Measurements from ENCODE around the gene STARD3.
"Not testable (repeated sequence)": the region's sequence is repeated elsewhere in the genome, so short reads cannot be mapped to it uniquely, and the experiment has no call there.

Gene STARD3

DNA sequence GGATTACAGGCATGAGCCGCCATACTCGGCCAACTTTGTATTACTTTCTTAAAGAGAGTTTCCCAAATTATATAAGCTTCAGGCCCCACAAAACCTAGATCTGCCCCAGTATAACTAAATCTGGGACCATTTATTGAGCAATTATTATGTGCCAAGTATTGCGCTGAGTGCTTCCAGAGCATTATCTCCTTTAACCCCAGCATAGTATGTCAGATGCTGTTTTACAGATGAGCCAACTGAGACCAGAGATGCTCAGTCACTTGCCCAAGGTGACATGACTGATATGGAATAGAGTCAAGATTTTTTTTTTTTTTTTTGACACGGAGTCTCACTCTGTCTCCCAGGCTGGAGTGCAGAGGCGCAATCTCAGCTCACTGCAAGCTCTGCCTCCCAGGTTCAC is 61.0 kb downstream of the STARD3 start:
- DNase-seq = no peak

GRCh38 chr17:39699157-39699817 is 62.3 kb downstream of the STARD3 start:
- DNase-seq = not testable (repeated sequence)

DNA sequence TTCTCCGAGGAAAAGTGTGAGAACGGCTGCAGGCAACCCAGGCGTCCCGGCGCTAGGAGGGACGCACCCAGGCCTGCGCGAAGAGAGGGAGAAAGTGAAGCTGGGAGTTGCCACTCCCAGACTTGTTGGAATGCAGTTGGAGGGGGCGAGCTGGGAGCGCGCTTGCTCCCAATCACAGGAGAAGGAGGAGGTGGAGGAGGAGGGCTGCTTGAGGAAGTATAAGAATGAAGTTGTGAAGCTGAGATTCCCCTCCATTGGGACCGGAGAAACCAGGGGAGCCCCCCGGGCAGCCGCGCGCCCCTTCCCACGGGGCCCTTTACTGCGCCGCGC is 62.8 kb downstream of the STARD3 start, which contains the start of gene ERBB2:
TSS of gene ERBB2 (plus strand) at position 247 of the 330 bp plus-strand sequence. CDS start 175 bp downstream, outside the sequence.
- DNase-seq = no peak

DNA sequence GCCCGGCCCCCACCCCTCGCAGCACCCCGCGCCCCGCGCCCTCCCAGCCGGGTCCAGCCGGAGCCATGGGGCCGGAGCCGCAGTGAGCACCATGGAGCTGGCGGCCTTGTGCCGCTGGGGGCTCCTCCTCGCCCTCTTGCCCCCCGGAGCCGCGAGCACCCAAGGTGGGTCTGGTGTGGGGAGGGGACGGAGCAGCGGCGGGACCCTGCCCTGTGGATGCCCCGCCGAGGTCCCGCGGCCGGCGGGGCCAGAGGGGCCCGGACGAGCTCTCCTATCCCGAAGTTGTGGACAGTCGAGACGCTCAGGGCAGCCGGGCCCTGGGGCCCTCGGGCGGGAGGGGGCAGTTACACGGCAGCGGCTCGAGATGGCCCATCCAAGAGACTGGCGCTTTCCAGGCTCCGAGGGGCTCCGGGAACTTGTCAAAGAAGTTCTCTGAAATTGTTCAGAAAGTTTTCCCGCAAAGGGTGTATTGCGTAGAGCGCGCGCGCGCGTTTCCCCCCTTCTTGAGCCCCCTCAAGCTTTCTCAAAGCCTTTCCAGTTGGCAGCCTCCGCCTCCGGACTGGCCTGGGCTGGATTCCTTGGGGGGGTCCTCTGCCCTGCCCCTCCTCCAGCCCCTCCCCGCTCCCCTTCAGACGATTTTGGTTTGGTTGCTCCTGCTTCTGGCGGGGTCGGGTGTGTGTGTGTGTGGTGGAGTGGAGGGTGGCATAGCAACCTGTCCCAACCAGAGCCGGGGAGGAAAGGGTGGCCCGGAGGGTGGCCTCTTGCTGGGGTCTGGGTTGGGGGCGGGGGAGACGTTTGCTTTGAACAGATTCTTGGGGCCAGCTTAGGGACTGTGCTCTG is 63.4 kb downstream of the STARD3 start:
- DNase-seq = no peak

DNA sequence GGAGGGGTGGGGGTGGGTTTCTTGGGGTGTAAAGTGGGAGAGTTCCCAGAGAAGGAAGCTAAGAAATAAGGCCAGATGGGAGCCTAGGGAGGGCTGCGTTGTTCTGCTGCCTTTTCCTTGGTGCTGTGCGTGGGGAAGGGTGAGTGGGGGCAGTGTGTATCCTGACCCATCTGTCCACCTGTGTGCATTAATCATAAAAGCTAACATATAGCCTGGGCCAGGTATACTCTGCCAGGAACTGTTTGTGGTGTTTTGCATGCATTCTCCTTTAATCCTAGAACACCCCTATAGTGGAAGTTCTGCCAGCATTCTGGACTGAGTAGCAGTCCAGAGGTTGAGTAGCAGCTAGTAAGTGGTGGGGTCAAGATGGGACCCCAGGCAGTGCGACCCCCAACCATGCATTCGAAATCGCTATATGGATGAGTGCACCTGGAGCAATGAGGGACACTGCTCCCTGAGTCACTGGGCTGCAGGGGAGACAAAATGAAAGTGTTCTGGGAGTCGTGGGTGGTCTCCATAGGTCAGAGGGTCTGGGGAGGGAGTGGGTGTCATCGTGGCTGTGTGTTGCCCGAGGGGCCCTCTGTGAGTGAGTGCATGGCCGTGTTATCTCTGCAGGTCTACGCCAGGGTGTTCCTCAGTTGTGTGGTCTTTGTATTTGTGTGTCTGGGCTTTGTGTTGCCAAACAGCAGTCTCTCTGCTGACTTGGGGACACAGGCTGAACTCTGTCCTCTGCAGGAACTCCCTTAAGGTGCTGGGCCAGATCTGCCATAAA is 64.3 kb downstream of the STARD3 start:
- no peak for DNase-seq

DNA sequence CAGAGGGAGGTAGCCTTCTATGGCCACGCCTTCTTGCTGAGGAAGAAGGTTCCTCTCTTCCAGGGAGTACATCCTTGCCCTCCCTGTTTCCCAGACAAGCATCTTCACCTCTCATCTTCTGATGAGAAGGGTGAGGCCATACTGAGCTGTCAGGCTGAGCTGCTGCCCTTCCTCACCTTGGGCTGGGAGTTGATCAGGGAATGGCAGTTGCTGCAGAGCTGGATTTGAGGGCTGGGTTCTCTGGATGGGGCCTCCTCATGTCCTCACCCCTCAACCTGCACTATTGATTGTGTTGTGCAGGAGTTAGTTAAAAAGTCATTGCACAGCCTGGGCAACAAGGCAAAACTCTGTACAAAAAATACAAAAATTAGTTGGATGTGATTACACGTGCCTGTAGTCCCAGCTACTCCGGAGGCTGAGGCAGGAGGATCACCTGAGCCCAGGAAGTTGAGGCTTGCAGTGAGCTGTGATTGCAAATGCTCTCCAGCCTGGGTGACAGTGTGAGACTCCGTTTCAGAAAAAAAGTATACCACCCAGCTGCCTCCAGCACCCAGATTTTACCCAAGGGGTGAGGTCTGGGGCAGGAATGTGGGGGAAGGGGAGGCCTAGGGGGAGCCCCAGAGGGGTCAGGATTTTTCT is 65.0 kb downstream of the STARD3 start:
- DNase-seq = no peak

DNA sequence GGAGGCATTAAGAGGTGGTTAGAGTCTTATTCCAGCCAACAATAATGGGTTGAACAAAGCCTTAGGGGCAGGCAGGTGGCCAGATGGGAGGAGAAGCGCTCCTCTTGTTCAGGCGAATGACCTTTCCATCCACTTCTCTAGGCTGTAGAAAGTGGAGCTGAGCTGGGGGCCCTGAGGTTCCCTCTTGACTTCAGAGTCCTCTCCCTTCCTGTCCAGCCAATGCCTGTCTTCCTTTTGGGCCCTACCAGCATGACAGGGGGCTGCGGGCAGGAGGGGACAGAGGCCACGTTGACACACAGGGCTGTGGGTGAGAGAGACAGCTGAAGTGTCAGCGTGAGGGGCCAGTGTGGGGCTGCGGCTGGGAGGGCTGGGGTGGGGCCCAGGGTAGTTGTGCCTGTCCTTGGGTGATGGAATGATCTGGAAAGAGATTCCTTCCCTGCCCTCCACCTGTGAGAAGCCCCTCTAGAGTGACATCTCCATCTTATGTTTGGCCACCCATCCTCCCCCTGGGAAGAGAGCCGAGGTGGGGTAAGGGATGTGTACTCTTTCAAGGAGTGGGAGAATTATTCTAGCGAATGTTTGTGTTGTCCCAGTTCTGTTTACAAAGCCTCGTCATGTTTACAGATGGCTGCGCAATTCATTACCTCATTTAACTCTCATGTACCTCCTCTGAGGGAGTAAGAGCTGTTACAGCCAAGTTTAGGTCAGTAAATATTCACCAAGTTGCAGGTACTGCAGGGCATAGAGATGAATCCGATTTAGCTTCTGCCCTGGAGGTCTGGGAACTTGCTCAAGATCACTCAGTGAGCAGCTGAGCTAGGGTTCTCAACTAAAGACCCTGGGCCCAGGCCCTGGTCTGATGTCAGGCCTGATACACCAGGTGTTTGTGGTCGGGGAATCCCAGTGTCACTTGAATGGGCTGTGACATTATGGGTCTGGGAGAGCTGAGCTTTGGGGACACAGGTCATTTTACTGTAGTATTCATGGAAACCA is 66.3 kb downstream of the STARD3 start:
- DNase-seq = no peak

GRCh38 chr17:39703913-39704312 is 67.0 kb downstream of the STARD3 start:
- no peak for DNase-seq

DNA sequence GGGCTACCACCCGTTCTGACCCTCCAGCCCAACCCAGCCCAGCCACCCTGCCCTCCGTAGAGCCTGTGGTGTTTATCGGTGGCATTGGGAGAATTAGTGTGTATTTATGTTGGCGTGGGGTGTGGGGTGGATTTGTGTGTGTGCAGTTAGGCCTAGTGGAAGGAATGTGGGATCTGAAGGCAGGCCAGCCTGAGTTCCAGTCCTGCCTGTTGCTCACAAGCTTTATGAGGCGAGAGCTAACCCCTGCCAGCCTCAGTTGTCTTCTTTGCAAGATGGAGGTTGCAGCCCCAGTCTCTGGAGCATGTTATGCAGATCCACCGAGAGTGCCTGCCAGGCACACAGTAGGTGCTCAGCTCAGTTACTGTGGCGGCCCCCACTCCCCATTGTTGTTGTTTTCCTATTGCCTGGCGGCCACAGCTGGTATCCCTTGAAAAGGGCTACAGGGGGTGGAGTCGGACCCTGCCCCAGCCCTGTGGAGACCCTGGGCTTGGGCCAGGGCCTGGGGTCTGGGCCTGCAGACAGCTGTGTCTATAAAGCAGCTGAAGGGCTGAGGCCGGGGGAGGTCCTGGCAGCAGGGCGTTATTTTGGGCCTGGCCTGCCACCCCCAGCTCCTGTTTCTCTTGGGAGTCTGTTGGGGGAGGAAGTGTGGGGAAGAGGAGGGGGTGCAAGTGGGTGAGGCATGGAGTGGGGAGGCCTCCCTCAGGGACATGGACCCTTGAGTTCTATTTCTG is 68.0 kb downstream of the STARD3 start:
- no peak for DNase-seq

DNA sequence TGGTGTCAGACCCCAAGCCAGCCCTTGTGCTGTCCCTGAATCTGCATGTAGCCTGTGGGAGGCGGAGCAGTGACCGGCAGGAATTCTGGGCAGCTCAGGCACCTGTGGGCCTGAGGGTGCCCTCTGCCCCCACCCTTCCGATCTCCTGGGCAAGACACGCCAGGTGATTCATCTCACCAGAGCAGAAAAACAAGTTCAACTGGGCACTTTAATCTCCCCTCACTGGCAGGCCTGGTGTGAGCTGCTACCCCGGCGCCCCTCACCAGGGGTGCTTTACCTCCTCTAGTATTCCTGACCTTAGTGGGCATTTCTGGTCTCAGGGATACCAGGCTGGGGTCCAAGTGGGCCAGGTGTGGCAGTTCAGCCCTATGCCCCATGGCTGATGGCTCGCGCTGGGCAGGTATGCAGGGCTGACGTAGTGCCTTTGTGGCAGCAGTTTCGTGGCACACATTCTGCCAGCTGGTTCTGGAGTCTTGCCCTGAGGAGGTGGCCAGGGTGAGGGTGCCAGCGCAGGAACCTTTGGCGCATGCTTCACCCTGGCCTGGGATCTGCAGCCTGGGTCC is 68.9 kb downstream of the STARD3 start:
- no peak for DNase-seq

DNA sequence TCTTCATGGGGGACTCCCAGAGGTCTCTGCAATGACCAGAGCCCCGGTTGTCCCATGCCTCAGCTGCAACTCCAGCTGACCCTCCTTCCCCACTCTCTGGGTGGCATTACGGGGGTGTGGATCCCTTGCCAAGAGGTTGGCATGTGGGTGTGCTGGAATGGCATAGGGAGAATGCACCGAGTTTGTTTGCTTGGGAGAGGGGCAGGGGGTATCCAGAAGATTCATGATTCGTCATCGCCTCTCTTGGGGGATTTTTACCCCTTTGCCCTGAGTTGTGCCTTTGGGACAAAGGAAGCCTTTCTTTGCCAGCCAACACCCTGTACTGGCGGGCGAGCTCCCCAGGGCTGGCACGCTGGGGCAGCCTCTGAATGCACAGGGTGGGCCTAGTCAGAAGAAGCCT is 69.4 kb downstream of the STARD3 start:
- no peak for DNase-seq

- DNase-seq = no peak
These were observed 70.0 kb downstream of the STARD3 start for GRCh38 chr17:39706921-39707337.

GRCh38 chr17:39709319-39709997 is 72.5 kb downstream of the STARD3 start:
- DNase-seq = no peak

- no peak for DNase-seq
These were observed 73.3 kb downstream of the STARD3 start for GRCh38 chr17:39709998-39710964.

DNA sequence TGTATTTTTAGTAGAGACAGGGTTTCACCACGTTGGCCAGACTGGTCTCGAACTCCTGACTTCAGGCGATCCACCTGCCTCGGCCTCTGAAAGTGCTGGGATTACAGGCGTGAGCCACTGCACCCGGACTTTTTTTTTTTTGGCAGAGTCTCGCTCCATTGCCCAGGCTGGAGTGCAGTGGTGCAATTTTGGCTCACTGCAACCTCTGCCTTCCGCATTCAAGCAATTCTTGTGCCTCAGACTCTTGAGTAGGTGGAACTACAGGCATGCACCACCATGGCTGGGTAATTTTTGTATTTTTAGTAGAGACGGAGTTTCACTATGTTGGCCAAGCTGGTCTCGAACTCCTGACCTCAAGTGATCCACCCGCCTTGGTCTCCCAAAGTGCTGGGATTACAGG is 74.1 kb downstream of the STARD3 start:
- not testable (repeated sequence) for DNase-seq

DNA sequence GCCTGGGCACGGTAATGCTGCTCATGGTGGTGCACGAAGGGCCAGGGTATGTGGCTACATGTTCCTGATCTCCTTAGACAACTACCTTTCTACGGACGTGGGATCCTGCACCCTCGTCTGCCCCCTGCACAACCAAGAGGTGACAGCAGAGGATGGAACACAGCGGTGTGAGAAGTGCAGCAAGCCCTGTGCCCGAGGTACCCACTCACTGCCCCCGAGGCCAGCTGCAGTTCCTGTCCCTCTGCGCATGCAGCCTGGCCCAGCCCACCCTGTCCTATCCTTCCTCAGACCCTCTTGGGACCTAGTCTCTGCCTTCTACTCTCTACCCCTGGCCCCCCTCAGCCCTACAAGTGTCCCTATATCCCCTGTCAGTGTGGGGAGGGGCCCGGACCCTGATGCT is 74.9 kb downstream of the STARD3 start:
- DNase-seq = no peak

Measured in NCI-H2081 treated with DMSO at 0.1 percent for 48 hours (cell line).